Astrocyte of the spinal cord (primary cell): ENCODE measurements around the gene ANO3.
A peak's percentile ranks its signal among the peaks of the same experiment; 100 is the strongest.

Experiments used
- DNase-seq: peaks from one replicate; pipeline ENCODE4 v3.0.0; 2011; ENCODE audit warnings: low read depth, low spot score
- H3K4me3 ChIP-seq: 2 replicates; pipeline ENCODE4 v1.5.1; 2011; ENCODE audit warnings: low read depth, mild to moderate bottlenecking, low read length, moderate library complexity
- in situ Hi-C: cut with HindIII; loops from 2 replicates; pipeline ENCODE4 v1.10.0; 2017; ENCODE audit warnings: low sequenced_read_pairs
- TF ChIP-seq, protein P1 (sequence below): IDR thresholded peaks from 2 replicates; pipeline ENCODE4 v1.5.1; 2012; ENCODE audit warnings: low read depth, mild to moderate bottlenecking, low read length, inconsistent platforms

Gene ANO3

DNA sequence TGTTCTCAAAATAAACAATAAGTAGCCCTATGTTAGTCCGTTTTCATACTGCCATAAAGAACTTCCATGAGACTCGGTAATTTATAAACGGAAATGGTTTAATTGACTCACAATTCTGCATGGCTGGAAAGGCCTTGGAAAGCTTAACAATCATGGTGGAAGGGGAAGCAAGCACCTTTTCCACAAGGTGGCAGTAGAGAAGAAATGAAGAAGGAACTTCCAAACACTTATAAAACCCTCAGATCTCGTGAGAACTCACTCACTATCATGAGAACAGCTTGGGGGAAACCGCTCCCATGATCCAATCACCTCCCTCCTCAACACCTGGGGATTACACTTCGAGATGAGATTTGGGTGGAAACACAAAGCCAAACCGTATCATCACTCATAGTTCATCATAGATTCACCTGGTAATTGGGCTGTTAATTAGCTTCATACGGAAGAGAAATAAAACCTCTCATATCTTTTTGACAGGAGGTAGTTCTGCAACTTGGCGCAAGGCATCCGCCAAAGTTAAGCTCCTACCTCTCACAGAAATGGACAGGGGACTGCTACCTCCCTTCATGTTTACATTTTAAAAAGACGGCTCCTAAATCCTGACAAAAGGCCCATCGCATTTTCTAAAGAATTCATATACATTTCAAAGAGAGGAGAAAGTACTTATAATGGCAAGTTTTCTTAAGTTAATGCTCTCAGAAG, 191.1 kb downstream of the ANO3 start:
- TF ChIP-seq, protein P1, sequence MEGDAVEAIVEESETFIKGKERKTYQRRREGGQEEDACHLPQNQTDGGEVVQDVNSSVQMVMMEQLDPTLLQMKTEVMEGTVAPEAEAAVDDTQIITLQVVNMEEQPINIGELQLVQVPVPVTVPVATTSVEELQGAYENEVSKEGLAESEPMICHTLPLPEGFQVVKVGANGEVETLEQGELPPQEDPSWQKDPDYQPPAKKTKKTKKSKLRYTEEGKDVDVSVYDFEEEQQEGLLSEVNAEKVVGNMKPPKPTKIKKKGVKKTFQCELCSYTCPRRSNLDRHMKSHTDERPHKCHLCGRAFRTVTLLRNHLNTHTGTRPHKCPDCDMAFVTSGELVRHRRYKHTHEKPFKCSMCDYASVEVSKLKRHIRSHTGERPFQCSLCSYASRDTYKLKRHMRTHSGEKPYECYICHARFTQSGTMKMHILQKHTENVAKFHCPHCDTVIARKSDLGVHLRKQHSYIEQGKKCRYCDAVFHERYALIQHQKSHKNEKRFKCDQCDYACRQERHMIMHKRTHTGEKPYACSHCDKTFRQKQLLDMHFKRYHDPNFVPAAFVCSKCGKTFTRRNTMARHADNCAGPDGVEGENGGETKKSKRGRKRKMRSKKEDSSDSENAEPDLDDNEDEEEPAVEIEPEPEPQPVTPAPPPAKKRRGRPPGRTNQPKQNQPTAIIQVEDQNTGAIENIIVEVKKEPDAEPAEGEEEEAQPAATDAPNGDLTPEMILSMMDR: peak; percentile 46
- peak; percentile 35 for DNase-seq
- H3K4me3 ChIP-seq: no peak overlapping the region
- in situ Hi-C loops: no loop called here

DNA sequence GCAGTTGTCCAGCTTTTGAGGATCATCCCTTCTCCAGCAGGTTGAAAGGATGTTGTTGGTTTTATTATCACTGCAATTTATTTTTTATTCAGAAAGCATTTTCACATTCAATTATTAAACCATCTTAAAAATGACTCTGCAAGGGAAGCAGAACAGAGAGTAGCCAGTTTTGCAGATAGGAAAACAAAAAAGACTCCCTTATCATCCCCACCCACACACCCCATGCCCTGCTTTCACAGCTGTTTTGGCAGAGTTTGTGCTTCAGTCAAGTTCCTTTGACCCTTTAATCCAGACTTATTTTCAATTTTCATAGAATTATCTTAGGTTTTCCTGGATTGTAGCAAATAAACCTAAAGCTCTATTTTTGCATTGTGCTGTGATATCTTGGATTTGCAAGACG, 195.8 kb downstream of the ANO3 start:
- DNase-seq: no peak
- TF ChIP-seq, protein P1: no peak
- H3K4me3 ChIP-seq: no peak overlapping the region
- in situ Hi-C loops: no loop called here

DNA sequence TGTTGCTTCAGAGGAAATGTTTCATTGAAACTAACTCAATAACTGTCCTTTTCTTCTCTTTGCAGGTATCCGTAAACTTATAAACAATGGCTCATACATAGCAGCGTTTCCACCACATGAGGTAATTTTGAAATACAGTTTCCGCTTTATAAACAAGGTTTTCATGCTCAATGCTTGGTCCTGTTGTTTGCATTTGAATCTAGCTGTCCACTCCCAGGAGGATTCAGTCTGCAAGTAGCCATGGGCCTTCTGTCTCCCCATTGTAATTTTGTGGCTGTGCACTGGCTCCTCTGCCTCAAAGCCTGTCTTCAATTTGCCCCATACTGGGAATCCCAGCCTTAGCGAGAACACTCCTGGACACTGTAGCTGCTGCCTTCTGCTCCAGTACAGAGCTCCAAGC, 205.4 kb downstream of the ANO3 start:
- in situ Hi-C loops: no loop called here
- no peak for DNase-seq
- H3K4me3 ChIP-seq: no peak overlapping the region
- TF ChIP-seq, protein P1: no peak

DNA sequence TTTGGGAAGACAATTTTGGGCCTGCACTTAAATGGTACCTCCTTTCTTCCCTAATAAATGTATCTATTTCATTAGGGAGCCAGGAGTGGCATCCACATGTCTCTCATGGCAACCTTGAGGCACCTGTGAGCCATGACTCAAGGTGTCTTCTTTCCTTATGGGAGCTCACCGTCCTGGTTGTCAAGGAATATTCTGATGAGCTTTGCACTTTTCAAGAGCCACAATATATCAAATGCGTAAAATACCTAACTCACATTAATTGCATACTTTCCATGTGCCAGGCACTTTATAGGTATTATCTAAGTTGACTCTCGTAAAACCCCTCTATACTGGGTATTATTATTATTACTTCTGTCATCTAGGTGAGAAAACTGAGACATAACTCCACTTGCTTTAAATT, 207.6 kb downstream of the ANO3 start:
- in situ Hi-C loops: no loop called here
- DNase-seq: no peak
- no peak overlapping the region for H3K4me3 ChIP-seq
- TF ChIP-seq, protein P1: no peak

DNA sequence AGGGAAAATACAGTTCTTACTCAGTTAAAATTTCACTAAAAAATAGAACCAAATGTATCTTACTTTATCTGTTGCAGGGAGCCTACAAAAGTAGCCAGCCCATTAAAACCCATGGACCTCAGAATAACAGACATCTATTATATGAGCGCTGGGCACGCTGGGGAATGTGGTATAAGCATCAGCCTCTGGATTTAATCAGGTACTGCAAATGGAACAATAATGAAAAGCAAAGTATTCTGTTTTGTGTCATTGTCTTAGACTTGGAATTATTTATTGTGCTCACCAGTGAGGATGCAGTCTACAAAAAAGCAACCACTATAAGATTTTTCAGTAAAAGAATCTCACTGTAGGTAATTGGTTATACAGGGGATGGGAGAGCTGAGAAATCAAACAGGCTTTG, 209.9 kb downstream of the ANO3 start:
- TF ChIP-seq, protein P1: no peak
- no peak for DNase-seq
- in situ Hi-C loops: no loop called here
- no peak overlapping the region for H3K4me3 ChIP-seq

DNA sequence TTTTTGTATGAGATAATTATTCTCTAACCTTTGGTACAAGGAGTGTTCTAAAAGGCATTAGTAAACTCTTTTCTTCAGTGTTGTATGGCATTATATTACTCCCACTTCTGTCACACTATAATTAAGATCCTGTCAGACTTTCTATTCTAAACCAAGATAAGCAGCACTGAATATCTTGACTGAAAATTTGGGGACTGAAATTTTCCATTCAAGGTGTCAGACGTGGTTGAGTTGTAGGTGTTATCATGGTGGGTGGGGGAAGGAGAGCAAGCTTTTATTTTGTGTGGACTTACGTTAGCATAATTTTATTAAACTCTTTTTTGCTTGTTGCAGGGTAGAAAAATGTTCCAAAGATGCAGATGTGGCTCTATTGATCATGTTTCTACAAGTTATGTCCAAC, 217.2 kb downstream of the ANO3 start:
- no peak overlapping the region for H3K4me3 ChIP-seq
- DNase-seq: no peak
- in situ Hi-C loops: no loop called here
- TF ChIP-seq, protein P1: no peak

DNA sequence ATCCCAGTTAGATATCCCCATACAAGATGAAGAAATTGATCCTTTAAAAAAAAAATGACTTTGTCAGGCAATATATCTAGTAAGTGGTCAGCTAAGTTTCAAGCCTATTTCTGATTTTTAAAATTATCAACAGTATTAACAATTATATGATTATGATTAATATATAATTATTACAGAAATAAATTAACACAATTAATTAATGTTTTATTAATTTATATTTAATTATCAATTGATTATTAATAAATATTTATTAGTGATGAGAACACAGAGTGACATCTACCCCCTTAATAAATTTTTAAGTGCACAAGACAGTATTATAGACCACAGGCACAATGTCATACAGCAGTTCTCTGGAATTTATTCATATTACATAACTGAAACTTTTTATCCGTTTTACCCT, 218.1 kb downstream of the ANO3 start:
- TF ChIP-seq, protein P1: no peak
- no peak for DNase-seq
- H3K4me3 ChIP-seq: no peak overlapping the region
- in situ Hi-C loops: no loop called here
